ENCODE measurements around the gene ZNF558.

- no peak for TF ChIP-seq ZNF331 (CRISPR knock-in tag; IDR thresholded peaks at IDR 0.05; ENCODE audit: low read depth)
- TF ChIP-seq EZH2phosphoT487 (IDR thresholded peaks at IDR 0.05; ENCODE audit: unreplicated experiment): no peak
- no peak for TF ChIP-seq ZNF462 (CRISPR knock-in tag; IDR thresholded peaks at IDR 0.05)
- no peak for TF ChIP-seq STAT1 (IDR thresholded peaks at IDR 0.05; ENCODE audit: unreplicated experiment)
- TF ChIP-seq EZH2 (IDR thresholded peaks at IDR 0.05; ENCODE audit: low read depth, unreplicated experiment): no peak
Observed at GRCh38 chr19:8835446-8835845, 3.3 kb upstream of the ZNF558 start.

All from GM23338 (cell line).